Epidermal melanocyte (primary cell): ENCODE data around the gene PSMG3.
"Not testable (repeated sequence)": the region's sequence is repeated elsewhere in the genome, so short reads cannot be mapped to it uniquely, and the experiment has no call there.

Experiments used
- DNase-seq: peaks from one replicate; pipeline ENCODE4 v3.0.0; 2011; ENCODE audit warnings: low spot score; ENCODE audit not compliant: insufficient read length

PSMG3 gene

DNA sequence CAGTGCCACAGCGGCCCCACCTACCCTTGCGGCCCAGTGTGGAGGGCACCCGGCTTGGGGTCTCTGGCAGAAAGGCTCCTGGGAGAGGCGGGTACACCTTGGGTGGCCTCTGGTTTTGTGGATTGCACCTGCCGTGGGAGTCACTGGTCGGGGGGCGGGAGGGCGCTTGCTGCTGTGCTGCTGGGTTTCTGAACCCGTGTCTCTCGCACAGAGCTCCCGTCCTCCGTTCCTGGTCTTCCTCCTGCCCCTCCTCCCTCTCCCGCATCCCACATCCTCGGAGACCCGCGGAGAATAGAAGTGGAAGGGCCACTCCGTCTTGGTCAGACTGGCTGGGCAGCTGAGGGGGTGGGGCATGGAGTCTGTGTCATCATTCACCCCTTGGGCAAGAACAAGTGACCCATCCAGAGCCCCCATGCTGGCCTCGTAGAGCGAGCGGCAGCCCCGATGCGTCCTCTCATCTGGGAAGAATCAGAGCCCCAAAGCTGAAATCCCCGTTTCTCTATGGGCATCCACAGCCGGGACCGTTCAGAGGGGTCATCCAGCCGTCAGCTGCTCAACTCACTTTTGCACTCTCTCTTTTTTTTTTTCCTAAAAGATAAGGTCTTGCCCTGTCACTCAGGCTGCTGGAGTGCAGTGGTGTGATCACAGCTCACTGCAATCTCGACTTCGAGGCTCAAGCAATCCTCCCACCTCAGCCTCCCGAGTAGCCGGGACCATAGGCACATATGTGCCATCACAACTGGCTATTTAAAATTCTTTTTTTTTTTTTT lies 35.3 kb downstream of the PSMG3 start:
- DNase-seq = no peak

DNA sequence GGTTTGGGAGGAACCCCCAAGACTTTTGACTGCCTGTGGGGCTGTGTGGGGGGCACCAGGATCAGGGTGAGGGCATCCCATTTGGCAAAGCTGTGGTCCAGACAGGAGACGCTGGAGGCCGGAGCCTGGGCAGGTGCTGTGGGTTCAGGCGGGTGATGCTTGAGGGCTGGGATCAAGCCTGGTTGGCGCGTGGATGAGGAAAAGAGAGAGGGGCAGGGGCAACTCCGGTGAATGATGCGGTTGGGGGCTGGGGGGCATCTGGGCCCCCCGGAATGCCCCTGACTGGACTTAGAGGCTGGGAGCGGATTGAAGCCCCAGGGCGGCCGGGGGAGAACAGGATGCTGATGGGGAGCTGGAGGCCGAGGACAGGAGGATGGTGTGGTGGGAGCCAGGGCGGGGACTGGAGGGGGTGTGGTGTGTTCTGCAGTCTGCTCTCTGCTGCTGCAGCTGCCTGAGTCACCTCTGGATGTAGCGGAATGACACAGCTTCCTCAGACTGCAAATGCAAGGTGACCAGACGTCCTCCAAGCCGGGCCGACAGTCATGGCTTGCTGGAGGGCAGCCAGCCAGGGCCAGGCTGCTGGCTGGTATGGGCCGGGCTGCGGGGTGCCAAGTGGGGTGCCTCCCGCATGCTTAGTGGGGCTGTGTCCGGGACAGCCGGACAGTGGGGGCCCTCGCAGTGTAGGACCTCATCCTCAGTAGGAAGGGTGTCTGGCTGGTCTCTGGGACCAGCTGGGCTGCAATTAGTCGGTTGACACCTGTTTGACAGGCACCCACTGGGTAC lies 36.1 kb downstream of the PSMG3 start:
- DNase-seq = peak; percentile 54

DNA sequence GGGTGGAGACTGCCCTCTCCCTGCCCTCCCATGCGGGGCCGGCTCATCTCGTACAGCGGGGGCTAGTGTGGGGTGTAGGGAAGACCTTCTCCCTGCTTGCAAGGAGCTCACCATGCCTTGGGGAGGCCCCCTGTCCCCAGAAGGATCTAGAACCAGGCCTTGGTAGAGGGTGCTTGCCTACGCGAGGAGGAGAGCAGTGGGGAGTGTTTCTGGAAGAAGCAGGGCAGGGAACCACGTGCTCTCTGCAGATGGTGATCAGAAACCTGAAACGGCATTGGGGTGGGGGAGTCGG lies 36.6 kb downstream of the PSMG3 start:
- no peak for DNase-seq

DNA sequence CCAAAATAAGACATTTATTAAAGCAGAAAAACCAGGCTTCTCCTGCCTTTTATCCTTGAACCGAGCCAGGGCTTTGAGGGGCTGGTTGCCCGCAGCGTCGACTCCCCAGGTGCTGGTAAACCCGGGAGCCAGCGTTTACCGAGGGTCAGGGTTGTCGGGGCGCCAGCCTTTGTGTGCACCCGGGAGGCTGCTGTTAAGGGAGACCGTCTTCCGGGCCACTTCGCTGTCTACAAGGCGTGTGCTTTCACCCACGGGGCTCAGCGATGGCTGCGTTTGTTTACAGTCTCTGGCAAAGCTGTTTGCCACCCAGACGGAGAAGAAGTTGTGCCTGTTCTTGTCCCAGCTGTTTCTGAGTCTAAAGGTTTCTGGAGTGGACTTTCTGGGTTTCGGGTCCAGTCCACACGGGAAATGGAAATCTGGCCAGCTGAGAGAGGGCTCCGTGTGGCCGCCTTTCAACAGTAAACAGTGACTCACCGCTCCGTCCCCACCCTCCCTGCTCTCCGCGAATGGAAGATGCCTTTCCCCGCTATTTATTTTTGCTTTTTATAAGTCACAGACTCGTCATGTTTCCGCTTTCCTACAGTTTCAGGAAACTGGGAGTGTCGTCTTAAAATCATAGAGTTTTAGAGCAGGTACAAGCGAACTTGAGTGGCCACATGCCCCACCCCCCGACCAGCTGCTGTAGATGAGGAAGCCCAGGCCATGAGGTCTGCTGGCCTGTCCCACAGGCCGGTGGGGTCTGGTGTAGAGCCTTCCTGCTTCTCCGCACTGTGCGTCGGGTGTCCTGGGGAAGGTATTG lies 37.2 kb downstream of the PSMG3 start:
- peak; percentile 86 for DNase-seq

DNA sequence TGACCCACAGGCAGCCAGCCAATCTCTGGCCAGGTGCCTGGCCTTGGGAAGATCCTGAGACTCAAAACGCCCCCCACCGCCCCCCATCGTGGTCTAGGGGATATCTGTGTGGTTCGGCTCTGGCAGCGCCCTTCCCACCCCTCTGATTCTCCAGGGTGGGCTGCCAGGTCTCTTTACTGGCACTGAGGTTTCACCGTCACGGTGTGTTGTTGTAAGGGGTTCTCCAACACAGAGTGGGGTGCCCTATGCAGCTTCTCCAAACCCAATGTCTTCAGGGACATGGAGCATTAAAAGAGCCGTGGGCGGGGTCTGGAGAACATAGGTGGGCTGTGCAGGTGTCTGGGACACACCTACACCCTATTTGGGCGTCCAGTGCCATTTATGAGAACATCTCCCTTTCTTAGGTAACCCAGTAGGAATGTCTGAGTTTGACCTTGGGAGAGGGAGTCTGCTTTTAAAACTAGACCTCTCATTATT lies 37.8 kb downstream of the PSMG3 start:
- no peak for DNase-seq

DNA sequence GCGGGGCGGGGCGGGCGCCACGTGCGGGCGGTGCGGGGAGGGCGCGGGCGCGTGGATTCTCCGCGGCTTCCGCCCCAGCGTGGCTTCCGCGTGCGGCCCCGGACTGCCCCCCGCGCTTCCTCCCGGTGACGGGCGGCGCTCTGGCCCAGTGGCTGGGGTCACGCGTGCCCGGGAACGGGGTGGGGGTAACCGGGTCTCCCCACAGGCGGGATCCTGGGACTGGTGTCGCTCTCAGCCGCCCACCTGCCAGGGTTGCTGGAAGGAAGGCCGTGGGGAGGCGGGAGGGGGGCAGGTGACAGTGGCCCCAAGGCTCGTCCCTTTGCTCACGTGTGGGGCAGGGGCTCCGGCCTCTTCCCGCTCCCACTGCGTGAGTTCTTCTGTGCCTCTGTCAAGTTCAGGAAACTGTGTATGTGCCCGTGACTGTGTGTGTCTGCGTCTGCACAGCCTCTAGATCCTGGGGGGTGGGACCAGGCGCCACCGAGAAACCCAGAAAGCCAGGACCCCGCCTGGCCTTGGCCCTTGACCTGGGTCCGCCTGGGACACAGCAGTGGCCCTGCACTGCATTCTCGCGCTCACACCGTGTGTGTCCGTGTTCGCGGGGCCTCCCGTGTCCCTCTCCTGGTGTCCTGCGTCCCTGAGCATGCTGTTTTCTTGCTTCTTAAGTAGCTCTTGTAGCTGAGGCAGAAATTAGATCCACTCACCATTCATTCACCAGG lies 38.4 kb downstream of the PSMG3 start:
- no peak for DNase-seq

DNA sequence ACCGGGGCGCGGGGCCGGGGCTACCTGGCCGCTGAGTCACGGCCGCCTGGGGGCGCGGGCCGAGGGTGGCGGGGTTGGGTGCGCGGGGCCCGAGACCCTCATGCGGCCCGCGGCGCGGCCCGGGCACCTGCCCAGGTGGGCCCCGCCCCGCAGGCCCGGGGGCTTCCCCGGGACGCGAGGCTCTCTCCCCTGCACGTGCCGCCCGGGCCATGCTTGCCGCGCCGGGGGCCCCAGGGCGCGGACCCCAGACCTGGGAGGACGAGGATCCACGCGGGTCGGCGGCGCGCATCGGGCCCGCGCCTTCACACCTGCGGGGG lies 38.9 kb downstream of the PSMG3 start:
- no peak for DNase-seq

DNA sequence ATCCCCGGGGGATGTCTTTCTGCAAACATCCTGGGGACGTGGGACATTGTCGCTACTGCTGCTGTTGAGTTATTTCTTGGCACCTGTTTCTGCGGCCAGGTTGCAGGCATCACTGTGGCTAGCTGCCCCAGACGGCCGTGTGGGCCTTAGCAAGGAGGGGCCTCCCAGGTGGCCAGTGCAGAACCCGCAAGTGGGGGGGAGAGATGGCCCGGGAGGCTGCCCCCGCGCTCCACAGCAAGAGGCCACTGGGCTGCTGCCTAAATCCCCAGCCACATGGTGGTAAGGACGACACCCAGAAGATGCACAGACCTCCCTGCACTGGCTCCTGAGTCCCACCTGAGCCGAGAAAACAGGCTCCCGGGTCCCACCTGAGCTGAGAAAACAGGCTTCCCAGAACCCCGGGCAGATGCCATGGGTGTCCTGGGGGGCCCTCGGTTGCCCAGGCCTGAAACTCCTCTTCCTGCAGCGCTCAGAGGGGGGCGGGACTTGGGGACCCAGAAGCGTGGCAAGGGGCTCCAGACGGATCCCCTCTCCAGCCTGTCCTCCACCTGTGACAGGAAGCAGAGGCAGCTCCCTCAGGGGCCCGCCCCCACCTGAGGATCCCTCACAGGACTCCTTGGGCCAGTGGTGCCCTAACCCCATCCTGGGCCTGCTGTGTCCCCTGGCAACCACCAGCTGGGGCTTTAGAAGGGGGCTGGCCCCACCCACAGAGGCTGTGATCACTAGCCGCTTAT lies 40.3 kb downstream of the PSMG3 start:
- DNase-seq = no peak

DNA sequence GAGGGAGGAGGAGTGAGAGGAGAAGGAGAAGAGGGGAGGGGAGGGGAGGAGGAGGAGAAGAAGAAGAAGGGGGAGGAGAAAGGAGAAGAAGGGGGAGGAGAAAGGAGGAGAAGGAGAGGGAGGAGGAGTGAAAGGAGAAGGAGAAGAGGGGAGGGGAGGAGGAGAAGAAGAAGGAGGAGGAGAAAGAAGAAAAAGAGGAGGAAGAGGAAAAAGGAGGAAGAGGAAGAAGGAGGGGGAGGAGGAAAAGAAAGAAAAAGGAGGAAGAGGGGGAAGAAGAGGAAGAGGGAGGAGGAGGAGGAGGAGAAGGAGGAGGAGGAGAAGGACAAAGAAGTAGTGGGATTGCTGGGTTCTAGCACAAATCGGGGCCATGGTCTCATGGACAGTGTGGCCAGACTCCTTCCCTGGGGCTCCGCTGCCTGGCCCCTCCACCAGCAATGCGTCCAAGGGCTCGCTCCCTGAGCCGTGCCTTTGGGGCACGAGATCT lies 43.5 kb downstream of the PSMG3 start:
- no peak for DNase-seq

DNA sequence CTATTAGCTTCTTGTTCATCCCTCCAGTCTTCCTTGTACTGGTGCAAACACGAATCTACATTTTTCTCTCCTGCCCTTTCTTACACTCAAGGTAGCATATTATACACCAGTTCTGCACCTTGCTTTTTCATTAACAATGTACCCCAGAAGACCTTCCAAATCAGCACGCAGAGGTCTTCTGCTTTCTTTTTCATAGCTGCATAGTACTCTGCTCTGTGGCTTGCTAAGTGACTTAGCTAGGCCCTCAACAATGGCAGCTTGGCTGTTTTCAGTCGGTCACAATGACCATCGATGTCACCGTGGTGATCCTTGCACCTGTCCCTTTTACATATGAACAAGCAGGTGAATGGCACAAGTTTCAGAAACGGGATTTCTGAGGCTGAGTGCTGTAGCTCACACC lies 44.4 kb downstream of the PSMG3 start:
- DNase-seq = no peak

DNA sequence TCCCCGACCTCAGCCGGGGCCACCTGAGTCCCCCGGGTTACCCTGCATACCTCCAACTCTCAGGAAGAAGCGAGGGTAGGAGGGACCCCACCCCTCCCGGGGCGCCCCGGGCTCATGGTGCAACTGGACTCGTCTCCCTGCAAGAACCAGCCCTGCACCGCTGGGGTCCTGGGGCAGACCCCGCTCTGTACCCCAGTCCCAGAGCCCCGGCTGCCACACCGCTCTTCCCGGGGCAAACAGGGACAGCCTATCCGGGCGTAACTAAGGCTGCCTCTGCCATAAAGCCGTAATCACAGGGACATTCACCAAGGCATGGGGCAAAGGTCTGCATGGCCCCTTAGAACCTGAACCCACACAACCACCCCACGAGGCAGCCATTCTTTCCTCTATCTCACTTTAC lies 46.0 kb downstream of the PSMG3 start:
- no peak for DNase-seq

DNA sequence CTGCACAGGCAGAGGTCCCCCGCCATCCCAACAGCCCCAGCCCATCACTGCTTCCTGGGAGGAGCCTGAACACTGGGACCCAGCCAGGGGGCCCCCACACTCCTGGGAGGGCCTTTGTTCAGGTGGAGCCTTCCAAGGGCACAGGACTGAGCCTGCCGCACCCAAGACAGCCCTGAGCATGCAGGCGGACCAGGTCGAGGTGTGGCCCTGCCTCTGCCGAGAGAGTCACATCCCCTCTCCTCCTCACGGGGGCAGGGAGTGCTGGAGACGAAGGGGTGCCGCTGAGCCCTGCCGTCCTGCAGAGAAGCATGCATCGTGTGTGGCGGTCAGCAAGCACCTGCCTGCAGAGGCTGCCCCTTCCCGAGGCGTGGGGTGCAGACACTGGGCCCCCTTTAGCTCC lies 46.6 kb downstream of the PSMG3 start:
- no peak for DNase-seq

DNA sequence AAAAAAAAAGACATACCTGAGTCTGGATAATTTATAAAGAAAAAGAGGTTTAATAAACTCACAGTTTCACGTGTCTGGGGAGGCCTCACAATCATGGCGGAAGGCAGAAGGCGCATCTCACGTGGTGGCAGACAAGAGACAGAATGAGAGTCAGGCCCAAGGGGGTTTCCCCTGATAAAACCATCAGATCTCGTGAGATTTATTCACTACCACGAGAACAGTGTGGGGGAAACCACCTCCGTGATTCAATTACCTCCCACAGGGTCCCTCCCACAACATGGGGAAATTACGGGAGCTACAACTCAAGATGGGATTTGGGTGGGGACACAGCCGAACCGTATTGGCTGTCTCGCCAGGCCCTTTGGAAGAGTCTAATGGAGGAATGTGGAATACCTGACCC lies 48.4 kb downstream of the PSMG3 start:
- DNase-seq = no peak

DNA sequence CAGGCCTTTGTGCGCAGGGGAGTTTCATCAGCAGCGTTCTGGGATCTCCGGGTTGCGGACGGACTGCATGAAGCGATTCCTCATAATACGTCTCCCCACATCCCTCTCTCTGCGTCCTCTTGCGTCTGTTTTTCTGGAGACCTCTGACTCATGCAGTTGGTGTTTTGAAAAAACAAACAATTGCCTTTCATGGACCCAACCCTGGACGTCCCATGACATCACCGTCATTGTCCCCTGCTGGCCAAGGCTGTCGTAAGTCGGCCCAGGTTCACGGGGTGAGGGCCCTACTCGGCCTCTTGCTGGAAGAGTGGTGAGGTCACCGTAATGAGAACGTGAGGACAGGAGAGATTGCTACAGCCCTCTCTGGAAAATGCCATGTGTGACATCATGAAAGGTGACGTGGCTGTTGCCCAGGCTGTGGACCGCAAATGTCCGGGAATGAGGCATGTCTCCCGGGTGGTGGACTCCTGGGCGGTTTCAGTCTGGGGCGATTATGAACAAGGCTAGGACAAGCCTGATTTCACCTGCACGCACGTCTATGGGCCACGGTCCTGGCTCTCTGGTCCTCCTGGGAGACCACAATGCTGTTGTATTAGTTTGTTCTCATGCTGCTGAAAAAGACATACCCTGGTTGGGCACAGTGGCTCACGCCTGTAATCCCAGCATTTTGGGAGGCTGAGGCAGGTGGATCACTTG lies 49.1 kb downstream of the PSMG3 start:
- no peak for DNase-seq

DNA sequence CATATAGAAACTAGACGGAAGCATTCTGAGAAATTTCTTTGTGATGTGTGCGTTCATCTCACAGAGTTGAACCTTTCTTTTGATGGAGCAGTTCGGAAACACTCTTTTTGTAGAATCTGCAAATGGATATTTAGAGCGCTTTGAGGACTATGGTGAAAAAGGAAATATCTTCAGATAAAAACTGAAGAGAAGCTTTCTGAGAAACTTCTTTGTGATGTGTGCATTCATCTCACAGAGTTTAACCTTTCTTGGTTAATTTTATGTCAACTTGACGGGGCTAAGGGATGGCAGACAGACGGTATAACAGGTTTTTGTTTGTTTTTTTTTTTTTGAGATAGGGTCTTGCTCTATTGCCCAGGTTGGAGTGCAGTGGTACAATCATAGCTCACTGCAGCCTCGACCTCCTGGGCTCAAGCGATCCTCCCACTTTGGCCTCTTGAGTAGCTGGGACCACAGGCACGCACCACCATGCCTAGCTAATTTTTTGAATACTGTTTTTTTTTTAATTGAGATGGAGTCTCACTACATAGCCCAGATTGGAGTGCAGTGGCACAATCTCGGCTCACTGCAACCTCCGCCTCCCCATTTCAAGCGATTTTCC lies 50.4 kb downstream of the PSMG3 start:
- DNase-seq = not testable (repeated sequence)
